ENCODE results near the gene TFDP1.

The TFDP1 gene

DNA sequence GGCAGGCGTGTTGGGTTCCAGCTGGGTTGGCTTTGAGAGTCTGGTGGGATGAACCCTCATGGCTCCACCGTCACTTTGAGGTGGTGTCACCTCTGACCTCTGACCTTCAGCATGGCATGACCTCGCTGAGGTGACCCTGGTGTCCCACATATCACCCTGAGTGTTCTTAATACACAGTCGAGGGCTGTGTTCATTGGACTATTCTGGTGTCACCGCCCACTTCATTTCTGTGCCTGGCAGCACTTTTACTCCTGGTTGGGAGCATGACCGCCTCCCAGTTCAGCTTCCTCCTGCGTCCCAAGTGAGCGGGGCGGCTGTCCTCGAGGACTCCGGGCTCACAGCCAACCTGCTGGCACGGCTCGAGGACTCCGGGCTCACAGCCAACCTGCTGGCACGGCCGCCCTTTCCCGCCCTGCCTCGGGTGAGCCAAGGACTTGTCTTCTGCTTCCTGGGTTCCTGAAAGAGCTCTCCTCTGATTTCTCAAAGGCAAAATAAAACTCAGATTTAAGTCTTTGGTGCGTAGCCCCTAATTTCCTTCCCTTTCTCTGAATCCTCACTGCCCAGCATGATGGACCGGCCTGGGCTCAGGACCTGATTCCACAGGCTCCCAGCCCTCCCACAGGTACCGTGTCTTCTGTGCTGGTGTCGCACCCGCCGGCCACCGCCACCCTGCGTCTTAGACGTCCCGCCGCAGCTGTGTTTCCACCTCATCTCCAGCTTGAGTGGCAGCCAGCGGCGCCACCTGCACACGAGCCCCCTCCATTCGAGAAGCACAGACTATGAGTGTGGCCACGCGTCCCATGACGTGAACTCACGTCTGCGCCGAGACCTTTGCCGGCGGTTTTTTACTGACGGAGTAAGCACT lies 63.0 kb downstream of the TFDP1 start:
- TF ChIP-seq, protein P1, sequence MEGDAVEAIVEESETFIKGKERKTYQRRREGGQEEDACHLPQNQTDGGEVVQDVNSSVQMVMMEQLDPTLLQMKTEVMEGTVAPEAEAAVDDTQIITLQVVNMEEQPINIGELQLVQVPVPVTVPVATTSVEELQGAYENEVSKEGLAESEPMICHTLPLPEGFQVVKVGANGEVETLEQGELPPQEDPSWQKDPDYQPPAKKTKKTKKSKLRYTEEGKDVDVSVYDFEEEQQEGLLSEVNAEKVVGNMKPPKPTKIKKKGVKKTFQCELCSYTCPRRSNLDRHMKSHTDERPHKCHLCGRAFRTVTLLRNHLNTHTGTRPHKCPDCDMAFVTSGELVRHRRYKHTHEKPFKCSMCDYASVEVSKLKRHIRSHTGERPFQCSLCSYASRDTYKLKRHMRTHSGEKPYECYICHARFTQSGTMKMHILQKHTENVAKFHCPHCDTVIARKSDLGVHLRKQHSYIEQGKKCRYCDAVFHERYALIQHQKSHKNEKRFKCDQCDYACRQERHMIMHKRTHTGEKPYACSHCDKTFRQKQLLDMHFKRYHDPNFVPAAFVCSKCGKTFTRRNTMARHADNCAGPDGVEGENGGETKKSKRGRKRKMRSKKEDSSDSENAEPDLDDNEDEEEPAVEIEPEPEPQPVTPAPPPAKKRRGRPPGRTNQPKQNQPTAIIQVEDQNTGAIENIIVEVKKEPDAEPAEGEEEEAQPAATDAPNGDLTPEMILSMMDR (IDR thresholded peaks at IDR 0.05), result no peak

DNA sequence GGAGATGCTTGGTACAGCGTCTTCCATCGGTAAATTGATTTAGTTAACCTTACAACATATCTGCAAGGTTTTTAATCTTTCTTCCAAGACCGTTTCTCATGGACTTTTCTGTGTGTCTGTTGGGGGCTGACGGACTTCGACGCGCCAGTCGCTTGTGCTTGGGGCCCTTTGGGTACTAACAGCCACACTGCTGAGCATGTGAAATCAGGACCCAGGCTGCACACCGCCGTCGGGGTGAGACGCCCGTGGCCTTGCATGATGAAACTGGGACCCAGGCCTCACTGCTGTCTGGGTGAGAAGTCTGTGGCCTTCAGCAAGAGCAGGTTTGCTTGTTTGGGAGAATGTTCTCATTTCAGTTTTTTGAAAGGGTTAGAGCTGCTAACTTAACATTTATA lies 63.7 kb downstream of the TFDP1 start:
- TF ChIP-seq, protein P1 (IDR thresholded peaks at IDR 0.05), result no peak

DNA sequence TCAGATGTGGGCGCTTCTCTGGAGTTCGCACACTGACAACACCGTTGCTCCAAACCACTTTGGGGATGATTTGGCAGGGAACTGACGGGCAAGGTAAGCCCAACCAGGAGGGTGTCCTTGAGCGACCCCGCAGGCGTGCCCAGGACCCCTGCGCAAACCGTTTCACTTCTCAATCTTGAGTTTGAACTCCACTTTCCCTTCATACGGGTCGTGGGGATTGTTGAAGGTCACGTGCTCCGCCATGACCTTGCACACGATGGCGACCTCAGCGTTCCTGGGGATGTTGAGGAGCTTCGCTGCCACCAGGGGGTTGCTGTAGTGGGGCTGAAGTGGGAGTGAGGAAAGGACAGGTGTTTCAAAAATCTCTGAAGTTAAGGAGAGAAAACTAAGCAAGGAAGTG lies 64.7 kb downstream of the TFDP1 start:
- TF ChIP-seq, protein P1 (IDR thresholded peaks at IDR 0.05), result no peak

DNA sequence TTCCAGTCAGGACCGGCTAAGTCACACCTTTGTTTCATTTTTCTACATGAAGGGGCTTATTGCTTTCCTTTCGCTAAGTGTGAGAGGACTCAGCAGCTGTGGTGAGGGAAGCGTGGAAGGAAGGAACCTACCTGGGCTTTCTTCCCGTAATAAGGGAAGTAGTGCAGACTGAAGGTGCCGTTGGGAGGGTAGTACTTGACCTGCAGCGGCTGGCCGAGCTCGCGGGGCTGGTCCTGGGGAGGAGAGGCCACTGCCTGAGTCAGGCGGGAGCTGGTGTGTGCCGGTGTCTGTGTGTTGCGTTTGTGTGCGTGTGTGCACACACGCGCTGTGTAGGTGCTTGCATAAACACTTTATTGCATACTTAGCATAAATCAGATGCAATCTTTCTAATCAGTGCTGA lies 65.7 kb downstream of the TFDP1 start:
- TF ChIP-seq, protein P1 (IDR thresholded peaks at IDR 0.05), result no peak

DNA sequence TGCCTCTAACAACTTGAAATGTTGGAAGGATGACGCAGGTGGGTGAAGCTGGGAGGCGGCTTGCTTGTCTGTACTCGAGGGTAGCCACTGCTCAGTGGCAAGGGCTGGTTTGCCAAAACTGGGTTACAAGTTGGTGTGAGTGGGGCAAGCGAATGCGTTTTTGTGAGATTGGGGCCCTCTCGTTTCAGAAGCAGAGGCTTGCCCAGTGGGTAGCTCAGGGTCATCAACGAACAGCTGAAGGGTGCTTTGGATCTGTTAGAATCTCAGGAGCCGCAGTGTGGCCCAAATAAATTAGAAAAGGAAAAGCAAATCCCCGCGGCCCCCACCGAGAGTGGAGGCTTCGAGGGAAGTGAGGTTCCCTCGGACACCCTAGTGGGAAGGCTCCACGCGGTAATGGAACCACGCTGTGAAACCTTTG lies 66.2 kb downstream of the TFDP1 start:
- TF ChIP-seq, protein P1 (IDR thresholded peaks at IDR 0.05), result no peak

DNA sequence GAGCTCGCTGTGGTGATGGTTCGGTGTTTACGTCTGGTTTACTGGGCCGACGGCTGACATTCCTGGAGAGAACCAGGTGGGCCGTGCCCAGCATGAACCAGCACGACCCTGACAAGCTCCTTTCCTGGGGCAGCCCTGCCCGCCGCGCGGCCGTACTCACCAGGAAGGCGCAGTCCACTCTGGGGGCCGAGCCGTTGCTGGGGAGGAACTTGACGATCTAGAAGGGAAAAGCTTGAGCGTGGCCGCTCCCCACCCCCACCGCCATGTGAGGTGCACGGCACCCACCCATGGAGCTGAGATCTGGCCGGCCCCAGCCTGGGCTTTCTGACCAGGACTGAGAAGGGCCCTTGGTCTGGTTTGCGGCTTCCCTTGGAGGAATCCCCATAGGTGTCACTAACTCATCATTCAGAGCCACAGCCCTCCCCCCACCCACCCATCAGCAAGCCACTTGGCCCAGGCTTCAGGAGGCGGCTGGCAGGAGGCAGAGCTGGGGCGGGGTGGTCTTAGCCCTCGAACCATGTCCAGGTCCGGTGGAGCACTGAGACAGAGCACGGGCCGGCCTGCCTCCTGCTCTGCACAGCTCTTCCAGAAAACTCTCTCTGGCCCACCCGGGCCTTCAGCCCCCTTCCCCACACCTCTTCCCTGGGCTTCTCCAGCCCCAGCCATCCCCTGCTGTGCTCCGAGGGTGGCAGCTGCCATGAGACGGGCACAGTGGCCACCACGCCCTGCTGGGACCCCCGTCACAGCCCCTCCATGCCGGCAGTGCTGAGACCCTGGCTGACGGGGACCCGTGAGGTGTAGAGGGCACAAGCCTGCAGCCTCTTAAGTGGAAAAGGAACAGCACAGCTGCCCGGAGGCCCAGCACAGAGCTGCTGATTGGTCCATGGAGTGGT lies 67.2 kb downstream of the TFDP1 start:
- TF ChIP-seq, protein P1 (IDR thresholded peaks at IDR 0.05), result no peak

DNA sequence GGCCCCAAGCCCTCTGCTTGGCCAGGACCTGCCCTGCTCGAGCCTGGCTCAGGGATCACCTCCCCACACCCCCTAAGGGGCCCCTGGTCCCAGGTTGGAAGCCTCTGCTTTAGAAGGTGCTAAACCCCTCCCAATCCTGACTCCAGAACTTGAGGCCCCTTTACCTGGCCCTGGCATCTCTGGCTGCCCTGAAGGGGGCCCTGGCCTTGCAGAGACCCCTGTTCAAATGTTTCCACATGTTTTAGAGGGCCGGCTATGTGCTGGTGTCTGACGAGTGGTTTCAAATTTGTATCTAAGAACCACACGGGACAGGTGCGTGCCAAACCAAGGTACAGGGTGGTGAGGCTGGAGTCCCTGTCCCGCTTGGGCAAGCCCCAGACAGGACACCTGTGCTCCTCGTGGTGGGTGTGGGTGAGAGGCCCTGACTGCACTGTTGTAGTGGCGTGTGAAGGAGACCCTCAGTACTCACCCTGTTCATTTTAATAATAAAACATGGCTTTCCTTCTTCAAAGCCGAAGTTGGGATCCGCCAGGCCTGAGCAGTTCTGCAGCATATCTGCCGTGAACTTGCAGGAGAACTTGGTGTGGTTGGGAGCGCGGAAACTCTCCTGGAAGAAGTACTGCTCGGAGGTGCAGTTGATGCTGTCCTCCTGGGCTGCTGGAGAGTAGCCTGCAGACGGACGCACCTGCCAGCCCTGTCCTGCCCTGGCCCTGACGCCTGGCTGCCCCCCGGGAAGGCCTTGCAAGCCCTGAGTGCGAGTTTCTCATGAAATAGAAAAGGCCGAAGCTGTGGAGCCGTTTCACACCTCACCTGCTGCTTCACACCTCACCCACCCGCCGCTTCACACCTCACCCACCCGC lies 68.1 kb downstream of the TFDP1 start:
- TF ChIP-seq, protein P1 (IDR thresholded peaks at IDR 0.05), result no peak
